ENCODE measurements around the gene CLOCK. TPM values are rescaled to one million over a fixed set of nuclear protein-coding genes. Genes with fewer than 3 reads are reported as not detected.

The CLOCK gene
- total RNA-seq, 1 experiment from 2014 or later: 19.4 TPM

DNA sequence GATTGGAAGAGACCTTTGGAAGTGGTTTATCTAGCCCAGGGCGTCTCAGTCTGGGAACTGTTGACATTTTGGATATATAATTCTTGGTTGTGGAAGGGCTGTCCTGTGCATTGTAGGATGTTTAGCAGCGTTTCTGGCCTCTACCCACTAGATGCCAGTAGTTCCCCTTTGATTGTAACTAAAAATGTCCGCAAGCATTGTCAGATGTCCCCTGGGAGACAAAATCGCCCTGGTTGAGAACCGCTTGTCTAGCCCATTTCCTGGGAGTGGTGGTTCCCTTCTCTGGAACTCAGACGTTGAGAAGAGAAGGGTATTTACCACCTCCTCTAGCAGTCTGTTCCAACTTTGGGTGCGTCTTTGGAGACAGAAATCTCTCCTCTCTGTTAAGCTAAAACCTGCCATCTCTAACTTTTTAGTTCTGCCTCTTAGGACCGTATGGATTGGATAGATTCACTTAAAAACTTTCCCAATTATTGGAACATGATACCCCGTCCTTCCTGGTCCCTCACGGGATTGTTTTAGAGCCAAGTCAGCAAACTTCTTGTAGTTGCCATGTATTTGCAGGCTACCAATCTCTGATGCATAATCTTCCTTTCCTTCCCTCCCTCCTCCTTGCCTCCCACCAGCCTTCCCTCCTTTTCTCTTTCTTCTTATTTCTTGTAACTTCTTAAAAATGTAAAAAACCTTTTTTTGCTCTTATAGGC lies 137.1 kb downstream of the CLOCK start:
- peaks cover 21% of the 10 kb centered on the region for H4K20me1 ChIP-seq (ENCODE audit: insufficient read depth)
- peaks cover 70% of the 10 kb centered on the region for H3K79me2 ChIP-seq (ENCODE audit: low read depth)
- no peaks in the 10 kb centered on the region for H3K27me3 ChIP-seq (ENCODE audit: insufficient read depth, low read depth)
- H2AFZ ChIP-seq: no peak overlapping the region
- intact Hi-C loops (cut with micrococcal nuclease; ENCODE audit: unreplicated experiment): no loop called here
- no TSS peak for BruUV-seq (replicated peaks)
- no peak for DNase-seq
- H3F3A ChIP-seq (ENCODE audit: insufficient read depth, low read depth): no peaks in the 10 kb centered on the region
- POLR2A ChIA-PET (ENCODE audit: unreplicated experiment): no interaction called here
- no peaks in the 10 kb centered on the region for H3K9me3 ChIP-seq (ENCODE audit: insufficient read depth, low read depth)
- TF ChIP-seq EZH2 (IDR thresholded peaks at IDR 0.05; ENCODE audit: low read depth): no peak
- TF ChIP-seq, protein P1, sequence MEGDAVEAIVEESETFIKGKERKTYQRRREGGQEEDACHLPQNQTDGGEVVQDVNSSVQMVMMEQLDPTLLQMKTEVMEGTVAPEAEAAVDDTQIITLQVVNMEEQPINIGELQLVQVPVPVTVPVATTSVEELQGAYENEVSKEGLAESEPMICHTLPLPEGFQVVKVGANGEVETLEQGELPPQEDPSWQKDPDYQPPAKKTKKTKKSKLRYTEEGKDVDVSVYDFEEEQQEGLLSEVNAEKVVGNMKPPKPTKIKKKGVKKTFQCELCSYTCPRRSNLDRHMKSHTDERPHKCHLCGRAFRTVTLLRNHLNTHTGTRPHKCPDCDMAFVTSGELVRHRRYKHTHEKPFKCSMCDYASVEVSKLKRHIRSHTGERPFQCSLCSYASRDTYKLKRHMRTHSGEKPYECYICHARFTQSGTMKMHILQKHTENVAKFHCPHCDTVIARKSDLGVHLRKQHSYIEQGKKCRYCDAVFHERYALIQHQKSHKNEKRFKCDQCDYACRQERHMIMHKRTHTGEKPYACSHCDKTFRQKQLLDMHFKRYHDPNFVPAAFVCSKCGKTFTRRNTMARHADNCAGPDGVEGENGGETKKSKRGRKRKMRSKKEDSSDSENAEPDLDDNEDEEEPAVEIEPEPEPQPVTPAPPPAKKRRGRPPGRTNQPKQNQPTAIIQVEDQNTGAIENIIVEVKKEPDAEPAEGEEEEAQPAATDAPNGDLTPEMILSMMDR (conservative IDR thresholded peaks at IDR 0.05): no peak
- CTCF ChIA-PET: no interaction called here
- no peaks in the 10 kb centered on the region for H3K4me1 ChIP-seq (replicated peaks; ENCODE audit: insufficient read depth)
- H3K4me3 ChIP-seq: no peak overlapping the region
- no peak overlapping the region for H3K4me2 ChIP-seq
- no peak overlapping the region for H3K27ac ChIP-seq
- no peaks in the 10 kb centered on the region for H3K9me2 ChIP-seq (ENCODE audit: insufficient read depth)
- no peaks in the 10 kb centered on the region for H3K36me3 ChIP-seq (ENCODE audit: low read depth)

DNA sequence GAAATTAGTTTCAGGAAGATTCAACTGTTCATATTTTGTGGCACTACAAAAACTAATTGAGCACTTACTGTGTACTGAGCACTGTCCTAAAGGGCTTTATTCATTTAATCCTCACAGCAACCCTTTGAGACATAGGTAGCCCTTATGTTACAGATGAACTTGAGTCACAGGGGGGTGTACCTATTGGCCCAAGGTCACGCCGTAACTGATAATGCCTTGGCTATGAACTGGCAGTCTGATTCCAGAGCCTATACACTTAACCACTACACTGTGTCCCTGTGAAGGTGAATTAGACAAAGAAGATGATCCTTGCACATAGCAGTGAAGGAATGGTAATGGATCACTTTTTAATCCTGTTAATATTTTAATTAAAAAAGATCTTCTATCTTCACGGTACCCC lies 138.9 kb downstream of the CLOCK start:
- Histone ChIP-seq H3K79me2 (ENCODE audit: low read depth) (peaks cover 83% of the 10 kb centered on the region), H3K9me2 (ENCODE audit: insufficient read depth) (no peaks in the 10 kb centered on the region), H3K9me3 (ENCODE audit: insufficient read depth, low read depth) (no peaks in the 10 kb centered on the region), H3K36me3 (ENCODE audit: low read depth) (no peaks in the 10 kb centered on the region), H3F3A (ENCODE audit: insufficient read depth, low read depth) (no peaks in the 10 kb centered on the region), H2AFZ (no peak overlapping the region), H4K20me1 (ENCODE audit: insufficient read depth) (peaks cover 26% of the 10 kb centered on the region), H3K27ac (no peak overlapping the region), H3K27me3 (ENCODE audit: insufficient read depth, low read depth) (no peaks in the 10 kb centered on the region), H3K4me3 (no peak overlapping the region), H3K4me1 (replicated peaks; ENCODE audit: insufficient read depth) (no peaks in the 10 kb centered on the region), H3K4me2 (no peak overlapping the region)
- no TSS peak for BruUV-seq (replicated peaks)
- TF ChIP-seq EZH2 (IDR thresholded peaks at IDR 0.05; ENCODE audit: low read depth): no peak
- TF ChIP-seq, protein P1 (conservative IDR thresholded peaks at IDR 0.05): no peak
- intact Hi-C loops (cut with micrococcal nuclease; ENCODE audit: unreplicated experiment): no loop called here
- ChIA-PET CTCF (no interaction called here), POLR2A (ENCODE audit: unreplicated experiment) (no interaction called here)
- no peak for DNase-seq

DNA sequence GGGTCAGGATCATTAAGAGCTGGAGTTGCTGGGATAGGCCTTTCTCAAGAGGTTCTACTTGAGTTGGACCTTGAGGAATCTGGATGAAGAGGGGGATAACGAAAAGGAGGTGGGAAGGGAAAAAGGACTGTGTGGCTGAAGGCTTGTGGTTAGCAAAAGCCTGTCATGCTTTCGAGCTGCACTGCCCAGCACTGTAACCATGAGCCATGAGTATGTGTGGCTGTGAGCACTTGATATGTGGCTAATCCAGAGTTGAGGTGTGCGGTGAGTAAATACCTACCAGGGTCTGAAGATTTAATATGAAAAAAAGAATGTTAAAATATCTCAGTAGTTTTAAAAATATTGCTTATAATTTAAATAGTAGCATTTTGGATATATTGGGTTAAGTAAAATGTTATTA lies 139.6 kb downstream of the CLOCK start:
- Histone ChIP-seq H3K4me3 (no peak overlapping the region), H3K9me3 (ENCODE audit: insufficient read depth, low read depth) (no peaks in the 10 kb centered on the region), H3K27ac (no peak overlapping the region), H4K20me1 (ENCODE audit: insufficient read depth) (peaks cover 26% of the 10 kb centered on the region), H3K27me3 (ENCODE audit: insufficient read depth, low read depth) (no peaks in the 10 kb centered on the region), H3K4me1 (replicated peaks; ENCODE audit: insufficient read depth) (no peaks in the 10 kb centered on the region), H3F3A (ENCODE audit: insufficient read depth, low read depth) (no peaks in the 10 kb centered on the region), H3K9me2 (ENCODE audit: insufficient read depth) (no peaks in the 10 kb centered on the region), H3K36me3 (ENCODE audit: low read depth) (no peaks in the 10 kb centered on the region), H2AFZ (no peak overlapping the region), H3K4me2 (no peak overlapping the region), H3K79me2 (ENCODE audit: low read depth) (peaks cover 84% of the 10 kb centered on the region)
- intact Hi-C loops (cut with micrococcal nuclease; ENCODE audit: unreplicated experiment): no loop called here
- no TSS peak for BruUV-seq (replicated peaks)
- DNase-seq: no peak
- POLR2A ChIA-PET (ENCODE audit: unreplicated experiment): no interaction called here
- TF ChIP-seq EZH2 (IDR thresholded peaks at IDR 0.05; ENCODE audit: low read depth): no peak
- TF ChIP-seq, protein P1 (conservative IDR thresholded peaks at IDR 0.05): no peak
- CTCF ChIA-PET: no interaction called here
